Nephron progenitor cell (in vitro differentiated cells): ENCODE data around the gene ETV4.

Source experiments
- DNase-seq: peaks from one replicate; pipeline ENCODE4 v3.0.0; 2021
- H3K27ac Mint-ChIP-seq: 2 replicates; pipeline ENCODE4 v1.8.0; 2021; ENCODE audit warnings: mild to moderate bottlenecking, moderate library complexity, mixed read lengths
- H3K27me3 Mint-ChIP-seq: 2 replicates; pipeline ENCODE4 v1.8.0; 2021; ENCODE audit warnings: mild to moderate bottlenecking, low read depth, mixed read lengths; ENCODE audit not compliant: poor library complexity
- H3K36me3 Mint-ChIP-seq: 2 replicates; pipeline ENCODE4 v1.8.0; 2021; ENCODE audit warnings: low read depth, mixed read lengths
- H3K4me1 Mint-ChIP-seq: 2 replicates; pipeline ENCODE4 v1.8.0; 2021; ENCODE audit warnings: mixed read lengths
- H3K4me3 Mint-ChIP-seq: 2 replicates; pipeline ENCODE4 v1.8.0; 2021; ENCODE audit warnings: mild to moderate bottlenecking, moderate library complexity, mixed read lengths
- H3K9me3 Mint-ChIP-seq: 2 replicates; pipeline ENCODE4 v1.8.0; 2021; ENCODE audit warnings: mild to moderate bottlenecking, moderate library complexity, mixed read lengths
- TF ChIP-seq, protein P1 (sequence below): fragments of 200-600 bp; sonication (generic); IDR thresholded peaks from 2 replicates; pipeline ENCODE4 v1.5.0; 2021; ENCODE audit warnings: antibody characterized with exemption

The ETV4 gene

DNA sequence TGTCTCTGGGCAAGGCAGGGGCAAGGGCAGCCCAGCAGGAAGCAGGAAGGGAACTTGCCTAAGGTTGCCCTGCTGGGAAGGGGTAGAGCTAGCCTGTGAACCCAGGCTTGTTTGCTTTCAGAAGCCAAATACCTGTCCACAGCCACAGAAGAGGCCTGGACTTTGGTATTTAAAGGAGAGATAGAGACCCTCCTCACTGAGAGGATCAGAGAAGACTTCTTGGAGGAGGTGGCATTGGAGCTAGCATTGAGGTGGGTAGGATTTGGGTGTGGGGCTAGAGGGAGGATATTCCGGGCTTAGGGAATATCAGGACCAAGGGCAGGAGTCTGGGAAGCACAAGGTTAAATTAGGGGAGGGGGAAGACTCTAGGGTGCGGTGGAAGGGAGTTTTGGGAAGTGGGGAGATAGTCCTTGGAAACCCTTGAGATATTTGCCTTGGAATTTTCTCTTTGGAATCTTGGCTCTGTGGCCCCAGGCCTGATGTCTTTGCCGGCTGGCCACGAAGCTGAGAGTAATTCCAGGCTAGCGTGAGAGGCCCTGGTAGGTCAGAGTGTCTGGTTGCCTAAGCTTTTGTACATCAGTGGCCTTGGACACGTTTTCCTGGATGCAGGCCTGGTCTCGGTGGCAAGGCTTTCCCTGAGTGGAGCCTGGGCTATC lies 13.1 kb upstream of the ETV4 start:
- H3K27ac Mint-ChIP-seq = no peak overlapping the region
- H3K4me3 Mint-ChIP-seq = peak overlapping the region; percentile 19
- H3K4me1 Mint-ChIP-seq = peaks cover 79% of the 10 kb centered on the region
- no peaks in the 10 kb centered on the region for H3K9me3 Mint-ChIP-seq
- peaks cover 4% of the 10 kb centered on the region for H3K36me3 Mint-ChIP-seq
- TF ChIP-seq, protein P1, sequence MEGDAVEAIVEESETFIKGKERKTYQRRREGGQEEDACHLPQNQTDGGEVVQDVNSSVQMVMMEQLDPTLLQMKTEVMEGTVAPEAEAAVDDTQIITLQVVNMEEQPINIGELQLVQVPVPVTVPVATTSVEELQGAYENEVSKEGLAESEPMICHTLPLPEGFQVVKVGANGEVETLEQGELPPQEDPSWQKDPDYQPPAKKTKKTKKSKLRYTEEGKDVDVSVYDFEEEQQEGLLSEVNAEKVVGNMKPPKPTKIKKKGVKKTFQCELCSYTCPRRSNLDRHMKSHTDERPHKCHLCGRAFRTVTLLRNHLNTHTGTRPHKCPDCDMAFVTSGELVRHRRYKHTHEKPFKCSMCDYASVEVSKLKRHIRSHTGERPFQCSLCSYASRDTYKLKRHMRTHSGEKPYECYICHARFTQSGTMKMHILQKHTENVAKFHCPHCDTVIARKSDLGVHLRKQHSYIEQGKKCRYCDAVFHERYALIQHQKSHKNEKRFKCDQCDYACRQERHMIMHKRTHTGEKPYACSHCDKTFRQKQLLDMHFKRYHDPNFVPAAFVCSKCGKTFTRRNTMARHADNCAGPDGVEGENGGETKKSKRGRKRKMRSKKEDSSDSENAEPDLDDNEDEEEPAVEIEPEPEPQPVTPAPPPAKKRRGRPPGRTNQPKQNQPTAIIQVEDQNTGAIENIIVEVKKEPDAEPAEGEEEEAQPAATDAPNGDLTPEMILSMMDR = no peak
- no peak for DNase-seq
- peaks cover 49% of the 10 kb centered on the region for H3K27me3 Mint-ChIP-seq

DNA sequence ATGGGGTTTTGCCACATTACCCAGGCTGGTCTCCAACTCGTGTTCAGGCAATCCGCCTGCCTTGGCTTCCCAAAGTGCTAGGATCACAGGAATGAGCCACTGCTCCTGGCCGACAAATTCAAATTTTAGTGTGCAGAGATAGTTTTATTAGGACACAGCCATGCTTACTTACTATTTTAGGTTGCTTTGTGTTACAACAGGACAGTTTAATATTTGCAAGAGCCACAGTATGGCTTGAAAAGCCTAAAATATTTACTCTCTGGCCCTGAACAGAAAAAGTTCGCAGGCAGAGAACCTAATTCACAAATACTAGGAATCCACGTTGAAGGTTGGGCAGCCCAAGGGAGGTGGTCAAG lies 12.6 kb upstream of the ETV4 start:
- TF ChIP-seq, protein P1 = no peak
- no peaks in the 10 kb centered on the region for H3K9me3 Mint-ChIP-seq
- no peak overlapping the region for H3K4me3 Mint-ChIP-seq
- H3K27ac Mint-ChIP-seq = no peak overlapping the region
- DNase-seq = no peak
- H3K4me1 Mint-ChIP-seq = peaks cover 80% of the 10 kb centered on the region
- H3K27me3 Mint-ChIP-seq = peaks cover 47% of the 10 kb centered on the region
- H3K36me3 Mint-ChIP-seq = peaks cover 4% of the 10 kb centered on the region

DNA sequence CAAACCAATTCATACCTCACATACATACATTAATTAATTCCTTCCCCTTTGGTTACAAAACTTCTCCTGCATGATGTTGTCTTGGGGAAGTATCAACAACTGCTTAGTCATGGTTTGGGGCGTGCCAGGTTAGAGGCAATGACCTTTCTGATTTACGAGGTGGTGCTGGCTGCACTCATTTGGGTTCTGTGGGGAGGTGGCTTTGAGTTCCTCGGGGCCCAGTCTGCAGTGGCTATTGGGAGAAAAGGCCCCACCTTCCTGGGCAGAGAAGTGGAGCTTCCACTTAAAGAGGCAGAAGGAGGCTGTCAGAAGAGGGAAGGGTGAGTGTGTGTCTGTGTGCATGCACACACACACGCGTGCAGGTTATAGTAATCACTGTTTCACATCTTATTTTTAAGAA lies 10.2 kb upstream of the ETV4 start:
- peak; percentile 36 for DNase-seq
- H3K4me3 Mint-ChIP-seq = peak overlapping the region; percentile 26
- H3K27me3 Mint-ChIP-seq = peaks cover 51% of the 10 kb centered on the region
- peaks cover 4% of the 10 kb centered on the region for H3K36me3 Mint-ChIP-seq
- no peaks in the 10 kb centered on the region for H3K9me3 Mint-ChIP-seq
- H3K27ac Mint-ChIP-seq = no peak overlapping the region
- TF ChIP-seq, protein P1 = no peak
- H3K4me1 Mint-ChIP-seq = peaks cover 77% of the 10 kb centered on the region

DNA sequence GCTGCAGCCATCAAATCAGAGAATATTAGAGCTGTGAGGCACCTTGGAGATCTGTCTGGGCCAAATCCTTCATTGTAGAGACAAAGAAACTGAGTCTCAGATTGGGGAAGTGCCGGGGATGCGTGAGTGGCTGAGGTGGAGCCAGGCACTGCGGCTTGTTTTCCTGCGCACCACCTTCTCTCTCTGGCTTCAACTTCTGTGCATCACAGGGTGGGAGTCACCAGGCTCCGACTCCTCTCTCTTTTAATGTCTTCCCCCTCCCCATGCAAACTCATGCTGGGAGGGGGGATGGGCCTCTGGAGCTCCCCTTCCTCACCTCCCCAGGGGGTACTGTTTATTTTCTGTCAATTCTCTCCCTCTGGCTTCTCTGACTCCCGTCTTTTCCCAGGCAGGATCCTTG lies 8.7 kb upstream of the ETV4 start:
- peaks cover 75% of the 10 kb centered on the region for H3K4me1 Mint-ChIP-seq
- no peak overlapping the region for H3K27ac Mint-ChIP-seq
- H3K36me3 Mint-ChIP-seq = peaks cover 4% of the 10 kb centered on the region
- DNase-seq = no peak
- no peaks in the 10 kb centered on the region for H3K9me3 Mint-ChIP-seq
- peaks cover 44% of the 10 kb centered on the region for H3K27me3 Mint-ChIP-seq
- TF ChIP-seq, protein P1 = no peak
- peak overlapping the region; percentile 43 for H3K4me3 Mint-ChIP-seq

DNA sequence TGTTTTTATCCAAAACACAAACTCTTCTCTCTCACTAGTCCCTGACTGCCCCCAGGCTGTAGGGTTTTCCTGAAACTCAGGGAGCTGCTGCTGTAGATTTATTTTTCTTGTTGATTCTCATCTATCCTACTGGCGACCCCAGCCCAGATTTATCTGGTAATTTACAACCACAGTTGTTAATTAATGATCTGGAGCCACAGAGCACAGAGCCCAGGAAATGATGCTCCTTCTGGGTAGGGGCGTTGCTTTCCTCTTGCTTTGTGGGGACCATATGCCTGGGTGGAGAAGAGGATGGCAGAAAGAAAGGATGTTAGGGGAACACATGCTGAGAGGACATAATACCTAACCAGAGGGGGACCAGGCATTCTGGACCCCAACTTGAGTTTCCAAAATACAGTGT lies 7.4 kb upstream of the ETV4 start:
- H3K4me3 Mint-ChIP-seq = peak overlapping the region; percentile 6
- peaks cover 44% of the 10 kb centered on the region for H3K27me3 Mint-ChIP-seq
- no peak for DNase-seq
- H3K36me3 Mint-ChIP-seq = peaks cover 4% of the 10 kb centered on the region
- no peaks in the 10 kb centered on the region for H3K9me3 Mint-ChIP-seq
- TF ChIP-seq, protein P1 = no peak
- peak overlapping the region; percentile 66 for H3K27ac Mint-ChIP-seq
- H3K4me1 Mint-ChIP-seq = peaks cover 74% of the 10 kb centered on the region

DNA sequence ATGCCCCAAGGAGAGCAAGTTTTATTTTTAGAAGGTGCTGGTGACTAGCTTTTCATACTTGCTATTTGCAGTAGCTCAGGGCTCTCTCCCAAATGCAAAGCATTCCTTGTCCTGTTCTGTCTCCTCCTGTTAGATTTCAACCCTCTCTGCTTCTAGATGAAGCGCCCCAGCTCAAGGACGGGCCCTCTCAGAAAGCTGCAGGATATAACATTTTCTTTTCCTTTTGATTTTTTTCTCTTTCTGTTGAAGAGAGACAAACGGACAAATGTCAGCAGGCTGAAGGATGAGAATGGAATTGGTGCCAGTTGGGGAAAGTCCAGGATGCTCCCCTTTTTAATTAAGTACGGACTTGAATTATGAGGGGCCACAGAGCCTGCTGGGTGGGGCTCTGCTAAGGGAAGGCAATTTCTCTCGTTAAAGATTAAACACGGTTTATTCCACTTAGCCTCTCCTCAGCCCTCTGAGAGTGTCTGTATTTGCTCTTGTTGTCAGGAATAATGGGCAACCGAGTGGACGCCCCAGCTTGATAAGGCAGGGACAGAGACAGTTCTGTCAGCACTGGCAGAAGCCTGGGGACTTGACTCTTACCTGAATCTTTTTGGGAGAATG lies 6.2 kb upstream of the ETV4 start:
- no peak overlapping the region for H3K4me3 Mint-ChIP-seq
- TF ChIP-seq, protein P1 = no peak
- peaks cover 77% of the 10 kb centered on the region for H3K4me1 Mint-ChIP-seq
- peaks cover 42% of the 10 kb centered on the region for H3K27me3 Mint-ChIP-seq
- H3K36me3 Mint-ChIP-seq = peaks cover 4% of the 10 kb centered on the region
- no peaks in the 10 kb centered on the region for H3K9me3 Mint-ChIP-seq
- no peak for DNase-seq
- H3K27ac Mint-ChIP-seq = no peak overlapping the region
